Activated T-cell treated with anti-CD3 and anti-CD28 coated beads, Interleukin-2, amount 50 U/mL, for 72 hours (primary cell): Measurements from ENCODE around the gene CFHR4. TPM values are rescaled to one million over a fixed set of nuclear protein-coding genes. Genes with fewer than 3 reads are reported as not detected.
"Not testable (repeated sequence)": the region's sequence is repeated elsewhere in the genome, so short reads cannot be mapped to it uniquely, and the experiment has no call there.

ENCODE experiments used
- ATAC-seq, 2 donors: fragments of 150-1000 bp; cut with Tn5 transposase; replicated peaks in 1 of 2; 2 replicates each; pipeline ENCODE4 v1.10.0; 2021; ENCODE audit warnings: moderate library complexity in 2 of 2, mild to moderate bottlenecking in 1 of 2
- DNase-seq, 2 donors: peaks; one replicate each; pipeline ENCODE4 v3.0.0; 2021 to 2022; ENCODE audit warnings: mixed read lengths in 1 of 2
- H3K27ac Mint-ChIP-seq: one replicate; pipeline ENCODE4 v1.8.0; 2022; ENCODE audit warnings: mild to moderate bottlenecking, moderate library complexity, mixed read lengths
- H3K27me3 Mint-ChIP-seq: one replicate; pipeline ENCODE4 v1.8.0; 2022; ENCODE audit warnings: low read depth, mixed read lengths
- H3K36me3 Mint-ChIP-seq, 2 donors: one replicate each; pipeline ENCODE4 v1.8.0; 2022; ENCODE audit warnings: mixed read lengths in 2 of 2, mild to moderate bottlenecking in 1 of 2; ENCODE audit not compliant: insufficient read depth in 2 of 2
- H3K4me1 Mint-ChIP-seq: one replicate; pipeline ENCODE4 v1.8.0; 2022; ENCODE audit warnings: low read depth, mixed read lengths
- H3K4me3 Mint-ChIP-seq, 2 donors: one replicate each; pipeline ENCODE4 v1.8.0; 2022; ENCODE audit warnings: mild to moderate bottlenecking in 2 of 2, mixed read lengths in 2 of 2, moderate library complexity in 2 of 2
- H3K9me3 Mint-ChIP-seq, 2 donors: one replicate each; pipeline ENCODE4 v1.8.0; 2022; ENCODE audit warnings: mixed read lengths in 2 of 2
- total RNA-seq, 2 donors: library from RNA; stranded (reverse); gene quantifications; one replicate each; pipeline ENCODE4 v1.2.3, GENCODE V29; 2022

CFHR4 gene
- total RNA-seq, 2 donors from 2014 or later, result not detected

GRCh38 chr1:196891251-196891650 is 3.4 kb downstream of the CFHR4 start:
- Mint-ChIP-seq H3K4me3 (no peak overlapping the region), H3K4me1 (no peaks in the 10 kb centered on the region), H3K27me3 (no peaks in the 10 kb centered on the region), H3K9me3 (no peaks in the 10 kb centered on the region), H3K36me3 (no peaks in the 10 kb centered on the region), H3K27ac (no peak overlapping the region)
- ATAC-seq, result no peak
- DNase-seq, result no peak

- Mint-ChIP-seq H3K27me3 (peaks cover 17% of the 10 kb centered on the region), H3K36me3 (no peaks in the 10 kb centered on the region), H3K27ac (no peak overlapping the region), H3K4me1 (no peaks in the 10 kb centered on the region), H3K4me3 (no peak overlapping the region), H3K9me3 (no peaks in the 10 kb centered on the region)
- no peak for ATAC-seq
- DNase-seq, result no peak
Measured at GRCh38 chr1:196896355-196896754, 8.5 kb downstream of the CFHR4 start.

GRCh38 chr1:196897158-196897828 is 9.4 kb downstream of the CFHR4 start:
- peaks cover 17% of the 10 kb centered on the region for H3K27me3 Mint-ChIP-seq
- no peak for ATAC-seq
- H3K9me3 Mint-ChIP-seq, result no peaks in the 10 kb centered on the region
- DNase-seq, result no peak
- no peak overlapping the region for H3K4me3 Mint-ChIP-seq
- no peaks in the 10 kb centered on the region for H3K36me3 Mint-ChIP-seq
- no peaks in the 10 kb centered on the region for H3K4me1 Mint-ChIP-seq
- no peak overlapping the region for H3K27ac Mint-ChIP-seq

GRCh38 chr1:196902344-196902743 is 14.5 kb downstream of the CFHR4 start:
- DNase-seq (no peak), ATAC-seq (no peak)
- no peaks in the 10 kb centered on the region for H3K4me1 Mint-ChIP-seq
- H3K9me3 Mint-ChIP-seq, result no peaks in the 10 kb centered on the region
- H3K36me3 Mint-ChIP-seq, result no peaks in the 10 kb centered on the region
- H3K4me3 Mint-ChIP-seq, result no peak overlapping the region
- H3K27me3 Mint-ChIP-seq, result peaks cover 17% of the 10 kb centered on the region
- no peak overlapping the region for H3K27ac Mint-ChIP-seq

GRCh38 chr1:196910215-196910614 is 22.4 kb downstream of the CFHR4 start:
- no peaks in the 10 kb centered on the region for H3K36me3 Mint-ChIP-seq
- no peak overlapping the region for H3K4me3 Mint-ChIP-seq
- DNase-seq (no peak), ATAC-seq (no peak)
- H3K27ac Mint-ChIP-seq, result no peak overlapping the region
- no peaks in the 10 kb centered on the region for H3K4me1 Mint-ChIP-seq
- no peaks in the 10 kb centered on the region for H3K27me3 Mint-ChIP-seq
- peaks cover 0 to 1% of the 10 kb centered on the region in 2 donors for H3K9me3 Mint-ChIP-seq

- H3K9me3 Mint-ChIP-seq, ATAC-seq, H3K4me1 Mint-ChIP-seq, H3K36me3 Mint-ChIP-seq, H3K27ac Mint-ChIP-seq, H3K4me3 Mint-ChIP-seq, DNase-seq, H3K27me3 Mint-ChIP-seq: not testable (repeated sequence)
Measured at GRCh38 chr1:196912283-196912682, 24.4 kb downstream of the CFHR4 start.

GRCh38 chr1:196926839-196927238 is 39.0 kb downstream of the CFHR4 start:
- H3K27me3 Mint-ChIP-seq, H3K36me3 Mint-ChIP-seq, DNase-seq, H3K4me3 Mint-ChIP-seq, H3K4me1 Mint-ChIP-seq, H3K27ac Mint-ChIP-seq, ATAC-seq, H3K9me3 Mint-ChIP-seq: not testable (repeated sequence)

GRCh38 chr1:196932853-196933252 is 45.0 kb downstream of the CFHR4 start:
- not testable (repeated sequence) for H3K4me3 Mint-ChIP-seq, H3K36me3 Mint-ChIP-seq, H3K27ac Mint-ChIP-seq, H3K9me3 Mint-ChIP-seq, H3K27me3 Mint-ChIP-seq, DNase-seq, H3K4me1 Mint-ChIP-seq, ATAC-seq

GRCh38 chr1:196933531-196934189 is 45.8 kb downstream of the CFHR4 start:
- no peaks in the 10 kb centered on the region for H3K36me3 Mint-ChIP-seq
- DNase-seq, result no peak
- no peak for ATAC-seq

GRCh38 chr1:196941474-196941873 is 53.6 kb downstream of the CFHR4 start:
- H3K27ac Mint-ChIP-seq, ATAC-seq, H3K27me3 Mint-ChIP-seq, H3K4me1 Mint-ChIP-seq, H3K9me3 Mint-ChIP-seq, DNase-seq, H3K36me3 Mint-ChIP-seq, H3K4me3 Mint-ChIP-seq: not testable (repeated sequence)

More at GRCh38 chr1:196933531-196934189, 45.8 kb downstream of the CFHR4 start:
- Mint-ChIP-seq H3K4me3 (no peak overlapping the region), H3K27ac (no peak overlapping the region), H3K4me1 (no peaks in the 10 kb centered on the region), H3K27me3 (no peaks in the 10 kb centered on the region), H3K9me3 (no peaks in the 10 kb centered on the region)

GRCh38 chr1:196943568-196943967 is 55.7 kb downstream of the CFHR4 start, which contains the start of gene CFHR2:
Gene CFHR2, plus strand, starts transcription at chr1:196943738. Its CDS starts 143 bp downstream, at chr1:196943881.
- H3K27me3 Mint-ChIP-seq, DNase-seq, H3K27ac Mint-ChIP-seq, H3K9me3 Mint-ChIP-seq, H3K36me3 Mint-ChIP-seq, ATAC-seq, H3K4me1 Mint-ChIP-seq, H3K4me3 Mint-ChIP-seq: not testable (repeated sequence)

- Mint-ChIP-seq H3K9me3 (no peaks in the 10 kb centered on the region), H3K36me3 (peaks cover 0 to 3% of the 10 kb centered on the region in 2 donors), H3K4me1 (no peaks in the 10 kb centered on the region), H3K27me3 (no peaks in the 10 kb centered on the region), H3K27ac (no peak overlapping the region), H3K4me3 (no peak overlapping the region)
- DNase-seq (no peak), ATAC-seq (no peak)
Measured at GRCh38 chr1:196951711-196952394, 64.0 kb downstream of the CFHR4 start.

- ATAC-seq (no peak), DNase-seq (no peak)
- Mint-ChIP-seq H3K36me3 (peaks cover 0 to 3% of the 10 kb centered on the region in 2 donors), H3K4me1 (no peaks in the 10 kb centered on the region), H3K9me3 (no peaks in the 10 kb centered on the region), H3K27me3 (no peaks in the 10 kb centered on the region), H3K4me3 (no peak overlapping the region), H3K27ac (no peak overlapping the region)
Measured at GRCh38 chr1:196954778-196955177, 66.9 kb downstream of the CFHR4 start.
